Fibroblast of lung (primary cell): Measurements from ENCODE around the gene SMIM20.

Experiments used
- EZH2 ChIP-seq: IDR thresholded peaks from 2 replicates; pipeline ENCODE4 v1.5.1; 2012; ENCODE audit warnings: low read length, control low read depth, mild to moderate bottlenecking; ENCODE audit errors: missing control alignments
- TF ChIP-seq, protein P1 (sequence below), 2 donors: IDR thresholded peaks in 1 of 2; conservative IDR thresholded peaks in 1 of 2; 1 replicate in 1 of 2; 2 replicates in 1 of 2; pipeline ENCODE4 v1.5.1; 2011 to 2012; ENCODE audit warnings: low read length in 2 of 2, control low read depth in 1 of 2, inconsistent platforms in 1 of 2, low read depth in 1 of 2, mild to moderate bottlenecking in 1 of 2

DNA sequence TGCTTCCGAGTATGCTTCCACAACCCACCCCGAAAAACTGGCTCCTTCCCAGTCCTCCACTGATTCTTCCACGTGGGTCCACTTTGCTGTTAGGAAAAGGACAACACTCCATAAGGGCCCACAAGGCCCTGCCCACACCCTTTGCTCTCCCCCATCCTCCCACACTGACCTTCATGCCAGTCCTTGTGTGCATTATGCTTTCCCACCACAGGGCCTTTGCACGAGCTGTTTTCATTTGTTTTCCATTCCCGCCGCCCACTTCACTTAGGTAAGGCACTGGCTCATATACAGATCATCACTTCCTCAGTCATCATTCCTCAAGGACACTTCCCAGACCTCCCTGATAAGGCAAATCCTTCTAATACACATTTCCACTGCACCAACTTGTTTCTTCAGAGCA, 34.4 kb upstream of the SMIM20 start:
- TF ChIP-seq, protein P1, sequence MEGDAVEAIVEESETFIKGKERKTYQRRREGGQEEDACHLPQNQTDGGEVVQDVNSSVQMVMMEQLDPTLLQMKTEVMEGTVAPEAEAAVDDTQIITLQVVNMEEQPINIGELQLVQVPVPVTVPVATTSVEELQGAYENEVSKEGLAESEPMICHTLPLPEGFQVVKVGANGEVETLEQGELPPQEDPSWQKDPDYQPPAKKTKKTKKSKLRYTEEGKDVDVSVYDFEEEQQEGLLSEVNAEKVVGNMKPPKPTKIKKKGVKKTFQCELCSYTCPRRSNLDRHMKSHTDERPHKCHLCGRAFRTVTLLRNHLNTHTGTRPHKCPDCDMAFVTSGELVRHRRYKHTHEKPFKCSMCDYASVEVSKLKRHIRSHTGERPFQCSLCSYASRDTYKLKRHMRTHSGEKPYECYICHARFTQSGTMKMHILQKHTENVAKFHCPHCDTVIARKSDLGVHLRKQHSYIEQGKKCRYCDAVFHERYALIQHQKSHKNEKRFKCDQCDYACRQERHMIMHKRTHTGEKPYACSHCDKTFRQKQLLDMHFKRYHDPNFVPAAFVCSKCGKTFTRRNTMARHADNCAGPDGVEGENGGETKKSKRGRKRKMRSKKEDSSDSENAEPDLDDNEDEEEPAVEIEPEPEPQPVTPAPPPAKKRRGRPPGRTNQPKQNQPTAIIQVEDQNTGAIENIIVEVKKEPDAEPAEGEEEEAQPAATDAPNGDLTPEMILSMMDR (conservative IDR thresholded peaks at IDR 0.05 in 1 of 2, IDR thresholded peaks at IDR 0.05 in 1 of 2; ENCODE audit: low read depth in 1 of 2, low read length in 2 of 2), result no peak
- no peak for TF ChIP-seq EZH2
